HG02759 (cell line): ENCODE measurements around the gene LIM2.
A peak's percentile ranks its signal among the peaks of the same experiment; 100 is the strongest.
"Not testable (repeated sequence)": the region's sequence is repeated elsewhere in the genome, so short reads cannot be mapped to it uniquely, and the experiment has no call there.

Experiments
- ATAC-seq: cut with Tn5 transposase; IDR thresholded peaks from one replicate; pipeline ENCODE4 v1.9.1; 2021; ENCODE audit warnings: mild to moderate bottlenecking, moderate library complexity; ENCODE audit not compliant: unreplicated experiment

Gene LIM2, protein sequence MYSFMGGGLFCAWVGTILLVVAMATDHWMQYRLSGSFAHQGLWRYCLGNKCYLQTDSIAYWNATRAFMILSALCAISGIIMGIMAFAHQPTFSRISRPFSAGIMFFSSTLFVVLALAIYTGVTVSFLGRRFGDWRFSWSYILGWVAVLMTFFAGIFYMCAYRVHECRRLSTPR

DNA sequence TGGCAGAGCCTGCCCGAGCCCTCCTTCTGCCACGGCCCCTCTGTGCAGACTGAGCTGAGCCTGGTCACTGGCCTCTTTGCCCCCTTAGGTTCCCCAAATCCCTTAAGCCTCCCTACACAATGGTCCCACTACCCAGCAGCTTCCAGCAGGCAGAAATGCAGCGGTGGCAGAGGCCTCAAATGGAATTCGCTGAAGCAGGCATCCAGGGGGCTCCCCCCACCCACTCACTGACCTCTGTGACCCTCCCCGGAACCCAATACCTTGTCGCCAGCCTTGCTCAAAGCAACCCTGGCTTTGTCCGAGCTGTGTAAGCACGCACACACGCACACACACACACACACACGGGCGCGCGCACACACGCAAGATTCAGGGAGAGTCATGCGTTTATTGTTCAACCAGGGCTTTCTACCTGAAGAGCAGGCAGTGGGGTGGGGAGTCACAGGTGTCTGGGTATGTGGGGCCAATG, at the start of gene LIM2:
TSS of gene LIM2 (minus strand) at position 51 of the 466 bp plus-strand sequence. CDS start 531 bp downstream, outside the sequence.
- no peak for ATAC-seq

DNA sequence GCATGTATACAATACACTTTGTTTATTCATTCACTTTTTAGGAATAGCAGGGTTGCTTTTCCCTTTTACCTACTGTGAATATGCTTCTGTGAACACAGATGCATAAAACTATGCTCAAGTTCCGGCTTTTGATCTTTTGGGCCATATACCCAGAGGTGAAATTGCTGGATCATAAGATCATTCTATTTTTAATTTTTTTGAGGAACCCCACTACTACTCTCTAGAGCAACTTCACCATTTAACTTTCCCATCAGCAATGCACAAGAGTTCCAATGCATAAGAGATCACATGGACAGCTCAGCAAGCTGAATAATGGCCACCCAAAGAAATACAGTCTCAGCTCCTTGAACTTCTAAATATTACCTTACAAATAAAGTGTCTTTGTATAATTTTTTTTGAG, 46.7 kb upstream of the LIM2 start:
- no peak for ATAC-seq

DNA sequence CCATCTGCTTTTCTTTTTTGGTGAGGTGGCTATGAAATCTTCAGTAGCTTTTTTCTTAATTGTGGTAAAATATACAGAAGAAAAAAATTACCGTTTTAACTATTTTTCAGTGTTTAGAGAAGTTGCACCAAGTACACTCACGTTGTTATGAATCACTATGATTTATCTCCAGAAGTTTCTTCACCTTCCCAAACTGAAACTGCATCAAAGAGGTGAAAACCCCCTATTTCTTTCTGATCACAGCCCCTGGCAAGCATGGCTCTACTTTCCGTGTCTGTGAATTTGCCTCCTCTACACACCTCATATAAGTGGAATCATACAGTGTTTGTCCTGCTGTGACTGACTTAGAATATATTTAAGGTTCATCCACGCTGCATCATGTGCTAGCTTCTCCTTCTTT, 45.3 kb upstream of the LIM2 start:
- ATAC-seq = no peak

DNA sequence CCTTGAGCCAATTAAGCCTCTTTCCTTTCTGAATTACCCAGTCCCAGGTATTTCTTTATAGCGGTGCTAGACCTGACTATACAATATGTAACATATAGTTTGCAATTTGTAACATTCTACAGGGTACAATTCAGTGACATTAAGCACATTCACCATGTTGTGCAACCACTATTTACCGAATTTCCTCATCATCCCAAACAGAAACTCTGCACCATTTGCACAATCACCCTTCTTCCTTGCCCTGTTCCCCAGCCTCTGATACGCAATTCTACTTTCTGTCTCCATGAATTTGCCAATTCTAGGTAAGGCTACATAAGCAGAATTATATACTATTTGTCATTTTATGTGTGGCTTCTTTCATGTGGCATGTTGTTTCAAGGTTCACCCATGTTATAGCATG, 43.4 kb upstream of the LIM2 start:
- no peak for ATAC-seq

DNA sequence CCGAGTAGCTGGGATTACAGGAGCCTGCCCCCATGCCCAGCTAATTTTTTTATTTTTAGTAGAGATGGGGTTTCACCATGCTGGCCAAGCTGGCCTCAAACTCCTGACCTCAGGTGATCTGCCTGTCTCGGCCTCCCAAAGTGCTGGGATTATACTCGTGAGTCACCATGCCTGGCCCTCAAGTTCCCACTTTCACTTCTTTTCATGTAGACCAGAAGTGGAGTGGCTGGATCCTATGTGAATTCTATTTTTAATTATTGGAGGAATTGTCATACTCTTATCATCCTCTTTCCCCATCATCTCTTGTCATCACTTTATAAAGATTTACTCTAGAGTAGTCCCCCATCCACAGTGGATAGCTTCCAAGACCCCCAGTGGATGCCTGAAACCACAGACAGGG, 42.4 kb upstream of the LIM2 start:
- no peak for ATAC-seq

DNA sequence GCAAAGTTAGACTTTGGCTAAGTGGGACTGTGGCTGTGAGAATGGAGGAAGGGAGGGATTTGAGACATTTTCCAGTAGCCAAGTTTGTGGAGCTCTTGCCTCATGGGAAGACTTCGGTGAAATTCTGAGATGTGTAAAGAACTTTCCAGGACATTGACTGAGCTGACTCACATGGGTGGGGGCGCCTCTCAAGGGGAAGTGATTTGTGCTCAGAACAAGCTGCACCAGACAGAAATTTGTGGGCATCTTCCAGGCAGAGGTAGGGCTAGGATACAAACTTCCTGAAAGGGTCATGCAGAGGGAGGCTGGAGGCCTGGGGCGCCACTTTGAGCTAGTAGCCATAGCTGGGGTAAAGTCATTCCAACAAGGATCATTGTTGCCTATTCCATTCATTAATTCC, 39.4 kb upstream of the LIM2 start:
- ATAC-seq = no peak

DNA sequence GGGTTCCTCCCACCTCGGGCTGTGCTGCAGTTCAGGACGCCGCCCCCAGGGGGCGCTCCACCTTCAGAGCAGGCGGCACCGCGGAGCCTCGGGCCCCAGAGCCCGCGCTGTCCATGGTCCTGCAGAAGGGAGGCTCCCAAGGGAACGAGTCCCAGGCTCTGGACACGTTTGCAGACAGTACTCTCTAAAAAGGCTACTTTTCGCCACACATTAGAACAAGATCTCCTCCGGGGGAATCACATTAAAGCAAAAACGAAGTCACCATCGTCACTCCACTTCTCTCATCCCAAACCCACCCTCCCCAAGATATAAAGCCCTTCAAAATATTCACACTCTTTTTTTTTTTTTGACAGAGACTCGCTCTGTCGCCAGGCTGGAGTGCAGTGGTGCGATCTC, 34.3 kb upstream of the LIM2 start:
- peak; percentile 45 for ATAC-seq

DNA sequence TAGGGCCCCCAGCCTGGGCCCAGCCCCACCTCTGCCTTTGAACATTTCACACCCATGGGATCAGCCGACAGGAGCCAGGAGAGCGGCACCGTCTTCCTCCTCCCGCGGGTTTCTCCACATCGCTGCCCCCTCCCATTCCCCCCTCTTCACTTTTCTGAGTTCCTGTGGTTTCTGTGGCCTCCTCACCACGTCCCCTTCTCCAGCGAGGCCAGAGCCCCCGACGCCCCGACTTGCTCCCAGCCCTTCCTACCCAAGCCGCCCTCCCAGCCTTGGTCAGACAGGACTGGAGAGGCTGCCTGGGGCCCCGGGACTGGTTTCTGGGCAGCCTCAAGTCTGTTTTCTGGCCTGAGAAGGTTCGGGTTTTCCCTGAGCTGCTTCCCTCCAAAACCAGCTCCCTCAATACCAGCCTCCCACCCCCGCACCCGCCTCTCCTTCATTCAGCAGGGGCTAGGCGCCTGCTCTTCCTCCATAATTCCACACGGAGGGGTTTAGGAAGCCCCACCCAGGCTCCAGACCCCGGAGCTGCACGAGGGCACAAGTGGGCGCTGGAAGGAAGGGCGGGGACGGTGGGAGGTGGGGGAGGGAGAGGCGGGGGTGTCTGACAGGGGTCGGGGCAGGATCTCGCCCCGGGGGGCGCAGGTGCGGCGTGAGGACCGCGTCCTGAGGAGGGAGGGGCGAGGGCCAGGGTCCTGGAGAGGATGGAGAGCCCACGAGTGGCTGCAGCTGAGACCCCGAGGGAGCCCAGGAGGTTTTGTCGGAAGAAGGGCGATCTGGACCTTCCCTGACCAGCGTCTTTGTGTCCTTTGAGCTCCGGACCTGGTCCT, 33.7 kb upstream of the LIM2 start:
- ATAC-seq = no peak

DNA sequence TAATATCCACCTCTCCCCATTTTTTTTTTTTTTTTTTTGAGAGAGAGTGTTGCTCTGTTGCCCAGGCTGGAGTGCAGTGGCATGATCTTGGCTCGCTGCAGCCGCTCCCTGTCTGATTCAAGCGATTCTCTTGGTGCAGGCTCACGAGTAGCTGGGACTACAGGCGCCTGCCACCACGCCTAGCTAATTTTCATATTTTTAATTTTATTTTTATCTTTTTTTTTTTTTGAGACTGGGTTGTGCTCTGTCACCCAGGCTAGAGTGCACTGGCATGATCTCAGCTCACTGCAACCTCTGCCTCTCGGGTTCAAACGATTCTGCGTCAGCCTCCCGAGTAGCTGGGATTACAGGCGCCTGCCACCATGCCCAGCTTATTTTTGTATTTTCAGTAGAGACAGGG, 32.7 kb upstream of the LIM2 start:
- ATAC-seq = not testable (repeated sequence)

DNA sequence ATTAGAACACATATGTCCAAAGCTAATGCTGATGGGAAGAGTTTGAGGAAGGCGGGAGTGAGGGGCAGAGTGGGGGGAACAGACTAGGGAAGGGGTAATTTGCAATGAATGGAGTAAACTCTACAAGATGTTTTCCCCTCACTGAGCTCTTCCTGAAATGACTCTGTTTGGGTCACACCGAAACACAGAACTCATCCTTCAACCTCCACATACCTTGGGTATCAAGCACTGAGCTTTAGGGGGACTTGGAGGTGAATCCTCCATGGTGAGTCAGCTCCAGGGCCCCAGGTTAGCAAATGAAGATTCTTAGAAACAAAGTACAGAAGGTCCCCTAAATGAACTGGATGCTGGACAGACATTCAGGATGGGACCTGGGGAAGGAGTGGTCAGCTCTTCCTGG, 30.9 kb upstream of the LIM2 start:
- no peak for ATAC-seq

DNA sequence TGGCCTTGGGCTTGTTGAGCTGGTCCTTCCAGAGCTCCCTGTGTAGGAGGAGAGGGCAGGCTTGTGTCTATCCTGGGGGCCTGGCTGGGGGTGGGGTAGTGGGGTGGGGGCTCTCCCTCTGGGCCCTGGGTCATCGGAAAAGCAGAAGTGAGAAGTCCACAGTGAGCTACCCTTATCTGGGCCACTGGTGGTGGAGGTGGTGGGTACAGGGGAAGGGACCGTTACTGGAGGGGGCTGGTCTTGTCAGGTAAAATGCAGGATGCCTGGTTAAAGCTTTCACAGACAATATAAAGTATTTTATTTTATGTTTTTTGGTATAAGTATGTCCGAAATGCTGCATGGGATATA, 30.0 kb upstream of the LIM2 start:
- ATAC-seq = peak; percentile 27

DNA sequence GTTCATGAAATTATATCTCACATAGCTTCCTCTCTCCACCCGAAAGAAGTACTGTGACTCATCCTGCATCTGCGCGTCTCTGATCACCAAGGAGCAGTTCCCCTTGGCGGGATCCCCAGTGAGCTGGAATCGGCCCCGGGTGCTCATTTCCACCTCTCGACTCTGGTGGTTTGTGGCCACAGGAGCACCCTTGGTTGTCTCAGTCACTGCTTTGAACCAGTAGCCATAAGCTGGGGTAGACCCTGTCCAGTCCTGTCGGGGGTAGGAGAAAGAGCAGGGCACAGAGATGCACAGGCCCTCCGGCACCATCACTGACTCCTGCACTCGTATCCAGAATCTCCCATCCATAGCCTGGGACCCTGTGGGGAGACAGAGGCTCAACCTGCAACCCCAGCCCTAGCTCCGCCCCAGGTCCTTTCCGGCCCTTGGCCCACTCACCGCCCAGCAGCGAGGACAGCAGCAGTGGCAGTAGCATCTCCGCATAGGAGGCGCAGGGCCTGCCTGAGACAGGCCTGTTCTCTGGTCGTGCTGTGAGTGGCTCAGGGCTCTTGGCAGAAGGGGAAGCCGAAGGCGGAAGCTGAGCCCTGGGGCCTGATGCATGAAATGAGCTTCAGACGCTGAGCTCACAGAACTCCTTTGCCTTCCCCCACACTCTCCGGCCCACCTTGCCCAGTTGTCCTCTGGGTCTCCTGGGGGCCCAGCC, 29.5 kb upstream of the LIM2 start, which contains the start of gene SIGLEC10:
TSS of gene SIGLEC10 (minus strand) at position 536 of the 703 bp plus-strand sequence. CDS start at position 475, 61 bp downstream.
- peak; percentile 71 for ATAC-seq

DNA sequence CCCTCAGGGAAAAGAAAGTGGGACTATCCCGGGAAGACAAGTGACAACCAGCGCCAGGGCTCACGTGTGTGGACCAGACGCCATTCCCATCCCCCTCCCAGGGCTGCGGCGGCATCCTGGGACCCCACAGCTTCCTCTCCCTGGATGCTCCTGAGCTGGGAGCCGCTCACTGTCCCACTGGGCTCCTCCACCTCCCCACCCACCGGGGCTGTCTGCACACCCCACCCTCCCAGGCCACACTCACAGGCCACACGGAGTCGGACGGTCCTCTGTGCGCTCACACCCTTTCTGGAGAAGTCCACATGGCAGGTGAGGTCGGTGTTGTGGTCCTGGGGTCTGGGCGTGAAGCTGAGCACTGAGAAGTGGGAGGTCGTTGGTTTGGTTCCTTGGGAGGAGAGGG, 28.6 kb upstream of the LIM2 start:
- not testable (repeated sequence) for ATAC-seq

DNA sequence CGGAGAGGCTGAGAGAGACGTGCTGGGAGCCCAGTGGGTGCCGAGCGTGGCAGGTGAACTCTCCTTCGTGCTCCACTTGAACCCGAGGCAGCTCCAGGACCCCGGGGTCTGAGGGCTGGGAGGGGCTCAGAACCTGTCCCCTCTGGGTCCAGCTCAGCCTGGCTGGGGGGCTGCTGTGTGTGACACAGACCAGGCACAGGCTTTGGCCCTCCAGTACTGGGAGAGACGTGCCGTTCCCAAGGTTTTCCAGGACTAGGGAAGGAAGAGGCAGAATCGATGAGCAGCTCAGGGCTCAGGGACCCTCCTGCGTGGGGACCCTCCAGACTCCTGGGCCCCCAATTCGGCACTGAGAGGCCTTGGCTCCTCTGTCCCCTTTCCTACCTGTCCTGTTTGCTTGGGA, 27.4 kb upstream of the LIM2 start:
- no peak for ATAC-seq

DNA sequence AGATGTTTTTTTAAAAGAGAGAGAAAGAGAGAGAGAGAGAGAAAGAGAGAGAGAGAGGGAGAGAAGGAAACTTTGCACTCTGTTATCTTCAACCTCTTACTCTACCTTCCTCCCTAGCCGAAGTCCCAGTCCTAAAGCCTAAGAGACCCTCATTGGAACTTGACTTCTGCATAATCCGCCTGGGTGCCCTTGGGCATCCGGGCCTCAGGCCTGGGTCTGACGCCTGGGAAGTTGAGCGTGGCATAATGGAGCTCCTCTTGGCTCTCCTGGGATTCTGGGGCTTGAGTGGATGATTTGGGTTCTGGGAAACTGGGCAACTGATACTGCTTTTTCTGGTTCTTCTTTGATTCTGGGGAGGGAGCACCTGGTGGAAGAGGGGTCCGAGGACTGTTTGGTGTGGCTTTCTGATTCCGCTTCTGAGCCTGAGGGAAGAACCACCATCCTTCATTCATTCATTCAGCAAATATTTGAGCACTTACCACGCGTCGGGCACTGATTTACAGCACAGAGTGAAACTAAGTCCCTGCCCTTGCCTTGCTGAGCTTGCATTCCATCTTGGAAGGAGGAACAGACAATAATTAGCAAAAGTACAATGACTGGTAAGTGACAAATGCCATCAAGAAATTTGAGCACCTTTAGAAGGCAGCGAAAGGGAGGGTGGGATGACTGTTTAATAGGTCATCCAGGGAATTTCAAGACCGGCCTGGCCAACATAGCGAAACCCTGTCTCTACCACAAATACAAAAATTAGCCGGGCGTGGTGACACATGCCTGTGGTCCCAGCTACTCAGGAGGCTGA, 23.4 kb upstream of the LIM2 start:
- no peak for ATAC-seq

DNA sequence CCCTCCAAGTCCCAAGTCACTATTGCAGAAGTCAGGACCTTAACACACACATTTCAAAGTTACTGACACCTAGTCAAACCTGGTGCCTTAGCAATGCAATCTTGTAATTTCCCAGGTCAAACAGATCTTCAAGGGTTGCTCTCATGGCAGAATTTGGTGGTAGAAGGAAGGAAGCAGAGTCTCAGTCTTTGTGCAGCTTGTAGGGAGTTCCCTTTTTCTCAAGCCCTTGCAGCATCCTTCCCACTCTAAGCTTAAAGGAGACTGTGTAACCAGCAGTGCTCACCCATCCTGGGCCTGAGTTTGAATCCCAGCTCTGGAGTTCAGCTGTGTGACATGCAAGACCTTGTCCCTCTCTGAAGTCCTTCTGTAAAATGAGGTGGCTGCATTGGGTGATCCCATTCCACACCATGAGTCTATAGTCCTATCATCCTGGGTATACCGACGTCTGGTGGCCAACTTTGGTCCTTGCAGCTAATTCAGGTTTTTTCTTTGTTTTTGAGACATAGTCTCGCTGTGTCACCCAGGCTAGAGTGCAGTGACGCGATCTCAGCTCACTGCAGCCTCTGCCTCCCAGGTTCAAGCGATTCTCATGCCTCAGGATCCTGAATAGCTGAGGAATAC, 19.8 kb upstream of the LIM2 start:
- ATAC-seq = no peak

DNA sequence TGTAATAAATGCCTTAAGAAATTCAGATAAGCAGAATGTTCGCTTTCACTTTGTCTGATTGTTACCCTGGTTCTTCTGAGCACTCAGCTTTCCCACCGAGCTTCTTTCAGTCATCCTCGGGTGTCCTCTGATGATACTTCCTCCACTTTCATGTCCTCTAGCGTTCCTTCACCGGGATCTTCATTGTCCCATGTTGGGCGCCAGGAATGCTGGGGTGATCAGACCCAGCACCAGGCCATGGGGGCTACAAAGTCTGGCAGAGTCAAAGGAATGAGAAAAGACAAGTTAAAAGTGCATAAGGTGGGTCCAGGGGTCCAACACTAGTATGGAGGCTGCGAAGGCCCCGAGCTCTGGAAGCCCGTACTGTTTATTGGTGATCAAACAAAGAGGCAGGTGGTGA, 14.3 kb upstream of the LIM2 start:
- ATAC-seq = no peak

DNA sequence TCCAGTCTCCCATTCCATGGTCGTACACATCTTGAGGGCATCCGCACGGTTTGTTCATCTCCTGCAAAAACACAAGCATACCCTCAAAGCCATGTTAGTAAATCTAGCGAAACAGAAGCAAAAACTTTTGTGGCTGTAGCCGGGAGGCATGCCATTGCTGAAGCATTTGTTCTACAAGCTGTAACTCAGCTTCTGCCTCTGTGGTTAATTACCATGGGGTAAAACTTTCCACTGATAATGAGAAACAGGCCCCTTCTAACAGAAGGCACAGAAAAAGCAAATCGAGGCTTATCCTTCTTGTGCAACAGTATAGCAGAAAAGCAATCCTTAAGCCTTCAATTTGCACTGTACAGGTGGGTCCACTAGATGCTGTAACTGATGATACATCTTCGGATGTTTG, 12.2 kb upstream of the LIM2 start:
- ATAC-seq = not testable (repeated sequence)

DNA sequence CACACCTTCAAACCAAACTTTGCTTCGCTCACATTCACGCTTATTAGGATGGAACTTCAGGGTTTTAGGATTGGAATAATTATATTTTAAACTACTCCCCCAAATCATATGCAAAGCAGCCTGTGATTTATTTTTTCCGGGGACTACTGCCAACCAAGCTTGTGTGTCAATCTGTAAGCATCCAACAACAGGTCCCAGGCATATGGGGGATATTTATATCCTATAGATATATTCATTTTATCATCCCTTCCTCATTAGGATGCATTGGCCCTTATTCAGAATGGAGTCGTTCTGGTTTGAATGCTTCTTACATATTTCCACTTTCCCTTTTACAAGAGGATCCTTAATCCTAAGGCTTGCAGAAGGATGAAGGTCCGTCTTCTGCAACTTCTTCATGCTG, 11.5 kb upstream of the LIM2 start:
- ATAC-seq = no peak

DNA sequence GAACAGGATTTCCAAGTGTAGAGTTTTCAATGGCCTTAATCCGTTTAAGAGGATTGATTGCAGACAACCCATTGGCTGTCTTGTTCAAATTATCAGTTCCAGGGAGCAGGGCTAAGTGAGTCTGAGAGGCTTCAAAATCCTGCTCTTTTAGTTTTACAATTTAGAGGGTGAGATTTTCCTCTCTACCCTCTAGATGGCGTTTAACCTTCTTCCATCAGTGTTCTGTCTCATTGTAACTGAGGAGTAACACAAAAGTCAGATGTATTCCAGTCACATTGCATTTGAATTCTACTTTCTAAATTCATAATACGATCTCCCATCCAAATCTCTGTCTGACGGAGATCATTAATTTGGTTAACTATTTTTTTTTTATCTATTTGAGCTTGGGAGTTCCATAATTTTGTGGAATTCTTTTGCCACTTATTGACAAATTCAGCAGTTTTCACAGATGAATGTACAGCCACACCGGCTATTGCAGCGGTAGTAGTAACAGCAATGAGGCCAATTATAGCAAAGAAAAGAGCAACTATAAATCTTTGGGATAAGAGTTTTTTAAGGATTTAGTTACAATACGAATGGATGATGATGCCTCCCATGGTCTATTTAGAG, 10.4 kb upstream of the LIM2 start:
- no peak for ATAC-seq
